Measurements from ENCODE around the gene PDK2.
"Not testable (repeated sequence)": the region's sequence is repeated elsewhere in the genome, so short reads cannot be mapped to it uniquely, and the experiment has no call there.

Gene PDK2

DNA sequence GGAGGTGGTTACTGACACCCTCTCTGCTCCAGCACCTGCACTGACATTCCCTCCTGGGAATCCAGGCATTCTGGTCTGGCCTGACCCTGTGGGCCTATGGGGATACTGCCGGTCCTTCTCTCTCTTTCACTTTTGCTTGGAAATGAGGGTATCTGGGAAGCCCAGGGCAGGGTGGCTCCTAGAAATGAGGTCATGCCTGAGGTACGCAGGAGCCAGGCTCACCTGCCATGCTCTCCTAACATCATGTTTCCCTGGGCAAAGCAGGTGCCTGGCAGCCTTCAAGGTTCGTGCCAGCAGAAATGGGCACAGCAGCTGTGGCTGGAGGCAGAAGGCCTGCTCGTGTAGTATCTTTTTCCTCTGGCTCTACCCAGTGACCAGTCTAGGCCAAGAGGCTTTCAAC is 35.9 kb upstream of the PDK2 start:
- DNase-seq = no peak

DNA sequence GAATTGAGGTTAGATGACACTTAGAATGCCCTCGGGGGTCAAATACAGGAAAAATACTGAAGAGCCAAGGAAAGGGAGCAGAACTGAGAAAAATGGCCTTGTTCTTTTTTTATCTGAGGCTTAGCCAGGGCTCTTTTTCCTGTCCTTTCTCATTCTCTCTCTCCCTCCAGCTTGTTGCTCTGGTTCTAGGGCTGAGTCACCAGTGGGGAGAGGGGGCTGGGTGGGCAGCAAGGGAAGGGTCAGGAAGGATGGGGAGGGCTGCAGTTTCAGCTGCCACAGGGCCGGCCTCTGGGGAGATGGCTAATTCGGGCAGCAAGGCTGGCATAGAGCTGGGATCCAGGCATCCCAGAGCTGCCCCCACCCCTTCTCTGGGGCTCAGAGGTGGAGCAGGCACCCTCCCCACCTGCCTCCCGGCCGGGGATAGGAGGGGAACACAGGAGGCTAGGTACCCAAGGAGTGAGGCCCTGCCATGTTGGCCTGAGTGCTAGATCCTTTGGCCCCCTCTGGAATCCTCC is 35.3 kb upstream of the PDK2 start:
- DNase-seq = no peak

GRCh38 chr17:50060951-50061712 is 34.0 kb upstream of the PDK2 start:
- DNase-seq = peak; percentile 87

GRCh38 chr17:50061713-50062045 is 33.5 kb upstream of the PDK2 start:
- not testable (repeated sequence) for DNase-seq

DNA sequence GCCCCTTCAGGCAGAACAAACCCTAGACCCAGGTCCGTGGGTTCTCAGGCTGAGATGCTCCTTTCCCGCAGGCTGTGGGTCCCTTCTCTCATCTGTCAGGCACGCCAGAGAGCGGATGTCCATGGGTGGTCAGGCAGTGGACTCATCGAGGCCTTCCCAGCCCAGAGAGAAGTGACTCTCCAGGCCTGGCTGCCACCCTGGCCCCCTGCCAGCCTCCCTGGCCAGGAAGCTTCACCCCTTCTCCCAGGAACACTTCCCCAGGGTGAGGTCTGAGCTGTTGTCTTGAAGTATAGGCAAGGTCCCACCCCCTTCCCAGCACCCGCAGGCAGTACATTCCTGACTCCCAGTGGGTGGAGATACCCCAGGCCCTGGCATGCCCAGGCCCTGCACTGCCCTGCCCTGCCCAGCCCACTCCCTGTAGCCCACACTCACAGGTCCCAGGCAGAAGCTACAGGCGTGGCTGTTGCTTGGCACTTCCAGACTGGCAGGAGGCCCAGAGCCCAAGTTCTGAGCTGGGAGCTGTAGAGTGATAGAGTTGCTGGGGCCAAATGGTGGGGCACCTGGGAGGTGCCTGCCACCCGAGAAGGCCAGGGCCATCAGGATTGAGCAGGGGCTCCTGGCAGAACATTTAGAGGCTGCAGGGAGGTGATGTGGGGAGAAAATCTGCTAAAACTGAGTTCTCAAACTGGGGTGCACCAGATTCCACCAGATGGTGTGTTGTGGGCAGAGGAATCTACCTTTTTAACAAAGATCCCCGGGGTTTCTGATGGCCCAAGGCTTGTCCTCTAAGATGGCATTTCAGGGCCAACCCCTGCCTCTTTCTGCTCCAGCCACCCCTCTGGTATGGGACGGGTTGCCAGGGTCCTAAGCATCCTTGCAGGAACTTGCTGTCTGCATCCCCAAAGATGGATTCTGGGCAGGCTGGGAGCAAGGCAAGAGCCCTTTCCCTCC is 32.6 kb upstream of the PDK2 start:
- peak; percentile 68 for DNase-seq

DNA sequence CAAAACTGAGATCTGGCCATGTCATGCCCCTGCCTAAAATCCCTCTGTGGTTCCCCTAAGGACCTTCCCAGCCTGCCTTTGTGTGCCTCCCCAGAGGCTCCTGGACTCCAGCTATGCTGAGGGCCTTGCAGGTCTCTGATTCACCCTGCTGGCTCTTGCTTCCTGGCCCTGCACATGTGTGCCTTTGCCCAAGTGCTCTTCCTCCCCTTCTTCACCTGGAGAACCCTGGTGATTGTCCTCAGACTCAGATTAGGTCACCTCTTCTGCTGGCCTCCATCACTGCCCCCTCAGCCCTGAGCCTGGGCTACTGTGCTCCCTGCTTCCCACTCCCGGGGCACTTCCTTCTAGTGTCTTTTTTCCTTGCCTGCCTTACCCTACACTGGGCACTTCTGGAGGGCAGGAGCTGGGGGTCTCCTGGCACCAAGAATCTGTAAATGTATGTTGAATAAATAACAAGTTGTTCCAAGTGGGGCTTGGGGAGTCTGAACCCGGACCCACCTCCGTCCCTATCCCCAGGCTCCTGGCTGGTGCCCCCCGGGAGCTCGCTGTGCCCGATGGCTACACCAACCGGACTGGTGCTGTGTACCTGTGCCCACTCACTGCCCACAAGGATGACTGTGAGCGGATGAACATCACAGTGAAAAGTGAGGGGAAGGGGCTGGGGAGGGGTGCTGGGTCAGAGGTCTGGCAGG is 31.4 kb upstream of the PDK2 start:
- no peak for DNase-seq

GRCh38 chr17:50064253-50065001 is 30.7 kb upstream of the PDK2 start:
- DNase-seq = no peak

DNA sequence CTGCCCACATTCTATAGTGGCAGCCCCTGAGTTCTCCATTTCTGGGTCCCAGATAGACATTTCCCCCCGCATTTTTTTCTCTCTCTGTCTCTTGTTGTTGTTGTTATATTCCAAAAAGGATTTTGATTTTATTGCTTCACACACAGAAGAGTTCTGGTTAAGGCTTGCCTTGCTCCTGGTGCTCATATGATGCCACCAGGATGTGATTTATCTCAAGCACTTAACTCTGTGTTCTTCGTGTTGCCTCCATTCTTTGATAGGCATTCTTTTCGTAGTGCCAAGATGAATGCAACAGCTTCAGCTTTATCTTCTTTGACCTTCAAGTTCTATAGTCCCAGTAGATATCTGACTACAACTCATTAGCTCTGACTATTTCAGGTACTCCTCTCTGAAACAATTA is 30.1 kb upstream of the PDK2 start:
- DNase-seq = no peak

DNA sequence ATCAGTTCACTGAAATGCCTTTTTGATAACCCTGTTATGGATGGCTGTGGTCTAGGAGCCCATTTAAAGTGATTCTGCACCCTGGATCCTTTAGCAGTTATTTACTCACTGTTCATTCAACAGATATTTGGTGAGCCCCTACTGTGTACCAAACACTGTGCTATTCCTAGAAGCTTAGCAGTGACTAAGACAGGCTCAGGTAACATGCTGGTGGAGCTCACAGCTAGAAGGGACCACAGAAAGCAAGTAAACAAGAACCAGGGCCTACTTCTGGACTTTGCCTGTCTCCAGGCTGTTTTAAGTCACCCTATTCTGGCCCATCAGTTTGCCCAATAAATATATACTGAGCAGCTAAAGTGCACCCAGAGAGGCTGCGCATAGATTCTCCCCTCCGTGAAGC is 28.2 kb upstream of the PDK2 start:
- DNase-seq = no peak

DNA sequence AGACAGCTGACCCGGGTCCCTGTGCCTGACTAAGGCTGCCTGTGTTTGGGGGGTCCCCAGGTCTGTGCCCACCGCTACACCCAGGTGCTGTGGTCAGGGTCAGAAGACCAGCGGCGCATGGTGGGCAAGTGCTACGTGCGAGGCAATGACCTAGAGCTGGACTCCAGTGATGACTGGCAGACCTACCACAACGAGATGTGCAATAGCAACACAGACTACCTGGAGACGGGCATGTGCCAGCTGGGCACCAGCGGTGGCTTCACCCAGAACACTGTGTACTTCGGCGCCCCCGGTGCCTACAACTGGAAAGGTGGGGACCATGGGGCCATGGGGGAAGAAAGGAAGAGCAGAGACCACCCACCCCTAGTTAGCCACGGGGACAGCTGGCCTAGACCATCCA is 27.2 kb upstream of the PDK2 start:
- DNase-seq = no peak

DNA sequence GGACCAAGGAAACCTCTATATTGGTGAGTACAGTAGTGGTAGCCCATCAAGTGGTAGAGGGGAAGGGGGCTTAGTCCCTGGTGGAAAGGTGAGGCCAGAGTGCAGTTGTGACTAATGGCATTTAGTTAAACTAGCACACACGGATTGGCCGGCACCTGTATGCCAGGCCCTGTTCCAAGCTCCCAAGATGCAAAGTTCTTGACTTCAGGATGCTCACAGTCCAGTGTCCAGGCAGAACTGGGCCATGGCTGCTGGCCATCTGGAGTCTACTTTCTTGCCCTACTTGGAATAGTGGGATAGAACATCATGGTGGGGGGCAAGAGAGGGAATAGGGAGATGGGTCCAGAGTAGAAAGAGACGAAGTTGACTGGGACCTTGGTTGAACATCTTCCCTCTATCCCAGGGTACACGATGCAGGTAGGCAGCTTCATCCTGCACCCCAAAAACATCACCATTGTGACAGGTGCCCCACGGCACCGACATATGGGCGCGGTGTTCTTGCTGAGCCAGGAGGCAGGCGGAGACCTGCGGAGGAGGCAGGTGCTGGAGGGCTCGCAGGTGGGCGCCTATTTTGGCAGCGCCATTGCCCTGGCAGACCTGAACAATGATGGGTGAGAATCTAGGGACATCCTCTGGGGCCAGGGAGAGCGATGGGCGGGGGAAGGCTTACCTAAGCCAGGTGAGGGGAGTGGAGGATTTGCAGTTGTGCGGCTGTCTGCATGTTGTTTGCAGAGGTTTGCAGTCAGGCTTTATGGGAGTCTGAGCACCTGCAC is 24.1 kb upstream of the PDK2 start:
- no peak for DNase-seq

GRCh38 chr17:50071692-50072091 is 23.5 kb upstream of the PDK2 start:
- no peak for DNase-seq

- DNase-seq = no peak
Measured at GRCh38 chr17:50072130-50072529, 23.0 kb upstream of the PDK2 start.

DNA sequence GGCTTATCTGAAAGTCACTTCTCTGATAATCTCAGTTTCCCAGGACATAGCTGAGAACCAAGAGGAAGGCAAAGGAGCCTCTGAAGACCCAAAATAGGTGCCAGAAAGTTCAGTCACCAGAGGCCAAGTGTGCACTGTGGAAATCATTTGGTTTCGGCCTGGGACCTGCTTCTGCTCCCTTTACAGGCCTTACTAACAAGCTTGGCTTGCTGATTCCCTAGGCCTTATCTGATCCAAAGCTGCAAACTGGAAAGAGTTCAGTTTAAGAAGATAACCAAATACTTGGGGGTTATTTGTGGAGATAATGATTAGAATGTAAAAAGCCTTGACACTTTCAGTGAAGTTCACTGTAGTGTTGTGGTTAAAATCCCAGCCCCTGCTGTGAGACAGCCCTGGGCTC is 22.2 kb upstream of the PDK2 start:
- no peak for DNase-seq

- DNase-seq = no peak
Measured at GRCh38 chr17:50074227-50074626, 20.9 kb upstream of the PDK2 start.

- no peak for DNase-seq
Measured at GRCh38 chr17:50075446-50076032, 19.6 kb upstream of the PDK2 start.

- DNase-seq = no peak
Measured at GRCh38 chr17:50076221-50076590, 18.9 kb upstream of the PDK2 start.

- no peak for DNase-seq
Measured at GRCh38 chr17:50076591-50077235, 18.4 kb upstream of the PDK2 start.

GRCh38 chr17:50078430-50078829 is 16.7 kb upstream of the PDK2 start:
- DNase-seq = no peak

GRCh38 chr17:50079334-50080095 is 15.6 kb upstream of the PDK2 start:
- no peak for DNase-seq
